ENCODE results near the gene MRPL54.

MRPL54 gene

GRCh38 chr19:3730457-3730958 is 32.0 kb upstream of the MRPL54 start:
- TF ChIP-seq ZFP30 (CRISPR knock-in tag; IDR thresholded peaks at IDR 0.05) (no peak), SNAI2 (CRISPR knock-in tag; IDR thresholded peaks at IDR 0.05) (no peak), CREB5 (CRISPR knock-in tag; IDR thresholded peaks at IDR 0.05; ENCODE audit: low read depth) (no peak), PATZ1 (CRISPR knock-in tag; IDR thresholded peaks at IDR 0.05; ENCODE audit: borderline replicate concordance) (no peak), ARNTL (CRISPR knock-in tag; IDR thresholded peaks at IDR 0.05; ENCODE audit: borderline replicate concordance, low read depth) (no peak), ZFP3 (CRISPR knock-in tag; IDR thresholded peaks at IDR 0.05) (no peak), GLIS3 (CRISPR knock-in tag; IDR thresholded peaks at IDR 0.05) (no peak), RARB (CRISPR knock-in tag; IDR thresholded peaks at IDR 0.05) (no peak), CSDC2 (CRISPR knock-in tag; IDR thresholded peaks at IDR 0.05) (no peak), ESRRG (CRISPR knock-in tag; IDR thresholded peaks at IDR 0.05) (no peak), POU6F1 (CRISPR knock-in tag; IDR thresholded peaks at IDR 0.05; ENCODE audit: borderline replicate concordance, low read depth) (no peak), PPARA (CRISPR knock-in tag; IDR thresholded peaks at IDR 0.05; ENCODE audit: borderline replicate concordance) (no peak), ZNF565 (CRISPR knock-in tag; conservative IDR thresholded peaks at IDR 0.05; ENCODE audit: low read depth) (no peak), OSR1 (CRISPR knock-in tag; IDR thresholded peaks at IDR 0.05) (no peak), BACH2 (CRISPR knock-in tag; IDR thresholded peaks at IDR 0.05; ENCODE audit: borderline replicate concordance) (no peak)
- ATAC-seq: no peak

DNA sequence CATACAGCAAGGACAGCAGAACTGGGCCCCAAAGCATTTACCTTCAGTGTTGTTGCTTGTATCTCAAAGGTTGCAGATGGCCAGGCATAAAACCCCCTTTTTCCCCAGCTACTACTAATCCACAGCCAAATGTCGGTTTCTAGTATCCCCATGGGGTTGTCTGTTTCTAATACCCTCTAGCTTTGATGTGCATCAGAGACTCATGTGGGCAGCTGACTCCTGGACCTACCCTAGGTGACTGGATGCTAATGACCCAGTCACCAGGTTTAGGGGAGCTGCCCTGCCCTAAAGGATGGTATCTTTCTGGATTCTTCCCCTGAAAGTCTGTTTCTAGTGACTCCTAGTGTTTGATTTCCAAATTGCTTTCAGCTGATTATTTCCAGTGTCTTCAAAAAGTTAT is 30.4 kb upstream of the MRPL54 start:
- no peak for TF ChIP-seq PATZ1 (CRISPR knock-in tag; IDR thresholded peaks at IDR 0.05; ENCODE audit: borderline replicate concordance)
- no peak for TF ChIP-seq ISL1 (CRISPR knock-in tag; IDR thresholded peaks at IDR 0.05)
- no peak for TF ChIP-seq GLIS3 (CRISPR knock-in tag; IDR thresholded peaks at IDR 0.05)
- TF ChIP-seq BACH2 (CRISPR knock-in tag; IDR thresholded peaks at IDR 0.05; ENCODE audit: borderline replicate concordance): no peak
- TF ChIP-seq ESRRG (CRISPR knock-in tag; IDR thresholded peaks at IDR 0.05): no peak
- no peak for TF ChIP-seq SNAI2 (CRISPR knock-in tag; IDR thresholded peaks at IDR 0.05)
- TF ChIP-seq ZNF70 (CRISPR knock-in tag; IDR thresholded peaks at IDR 0.05): no peak
- TF ChIP-seq RARB (CRISPR knock-in tag; IDR thresholded peaks at IDR 0.05): no peak
- TF ChIP-seq TSHZ2 (CRISPR knock-in tag; IDR thresholded peaks at IDR 0.05): no peak
- TF ChIP-seq ZNF565 (CRISPR knock-in tag; conservative IDR thresholded peaks at IDR 0.05; ENCODE audit: low read depth): no peak
- TF ChIP-seq ZNF8 (CRISPR knock-in tag; IDR thresholded peaks at IDR 0.05): no peak
- TF ChIP-seq TCF4 (CRISPR knock-in tag; IDR thresholded peaks at IDR 0.05; ENCODE audit: borderline replicate concordance): no peak
- no peak for TF ChIP-seq CSDC2 (CRISPR knock-in tag; IDR thresholded peaks at IDR 0.05)
- no peak for TF ChIP-seq OSR1 (CRISPR knock-in tag; IDR thresholded peaks at IDR 0.05)
- no peak for TF ChIP-seq ZC3H10 (CRISPR knock-in tag; IDR thresholded peaks at IDR 0.05)
- no peak for TF ChIP-seq CREB5 (CRISPR knock-in tag; IDR thresholded peaks at IDR 0.05; ENCODE audit: low read depth)
- no peak for ATAC-seq
